SU-DHL-6 (cell line): Measurements from ENCODE around the gene LIPM.

Source experiments
- CTCF ChIP-seq: fragments of 200-600 bp; sonication (generic); IDR thresholded peaks from one replicate; pipeline ENCODE4 v1.5.1; 2017; ENCODE audit warnings: antibody characterized with exemption, mild to moderate bottlenecking, low read length, moderate library complexity; ENCODE audit not compliant: insufficient read depth, poor library complexity, severe bottlenecking
- EZH2phosphoT487 ChIP-seq: fragments of 200-600 bp; sonication (generic), shearing (Covaris generic); conservative IDR thresholded peaks from 2 replicates; pipeline ENCODE4 v1.6.1; 2018; ENCODE audit warnings: mild to moderate bottlenecking, antibody characterized with exemption, low read length, moderate library complexity, mixed read lengths

GRCh38 chr10:88781206-88781605 is 21.3 kb upstream of the LIPM start:
- TF ChIP-seq CTCF: no peak
- no peak for TF ChIP-seq EZH2phosphoT487
